WERI-Rb-1 (cell line): ENCODE data around the gene FOXD4L6.
"Not testable (repeated sequence)": the region's sequence is repeated elsewhere in the genome, so short reads cannot be mapped to it uniquely, and the experiment has no call there.

Source experiments
- DNase-seq: peaks from one replicate; pipeline ENCODE4 v3.0.0-alpha.2; 2020
- H3K27ac ChIP-seq: fragments of 250-450 bp; sonication (Bioruptor Pico); 2 replicates; pipeline ENCODE4 v1.5.1; 2020; ENCODE audit warnings: mild to moderate bottlenecking, moderate library complexity
- H3K27me3 ChIP-seq: fragments of 250-450 bp; sonication (Bioruptor Pico); 2 replicates; pipeline ENCODE4 v1.5.1; 2021; ENCODE audit warnings: mild to moderate bottlenecking, low read depth, moderate library complexity; ENCODE audit not compliant: insufficient read depth, severe bottlenecking
- H3K36me3 ChIP-seq: fragments of 250-450 bp; sonication (Bioruptor Pico); 2 replicates; pipeline ENCODE4 v1.5.1; 2020; ENCODE audit warnings: mild to moderate bottlenecking, moderate library complexity
- H3K4me3 ChIP-seq: 2 replicates; pipeline ENCODE4 v1.5.1; 2011; ENCODE audit warnings: low read depth, mild to moderate bottlenecking, control low read depth, low read length
- H3K9me3 ChIP-seq: fragments of 250-450 bp; sonication (Bioruptor Pico); 2 replicates; pipeline ENCODE4 v1.5.1; 2021; ENCODE audit warnings: mild to moderate bottlenecking, moderate library complexity; ENCODE audit not compliant: severe bottlenecking

Gene FOXD4L6

DNA sequence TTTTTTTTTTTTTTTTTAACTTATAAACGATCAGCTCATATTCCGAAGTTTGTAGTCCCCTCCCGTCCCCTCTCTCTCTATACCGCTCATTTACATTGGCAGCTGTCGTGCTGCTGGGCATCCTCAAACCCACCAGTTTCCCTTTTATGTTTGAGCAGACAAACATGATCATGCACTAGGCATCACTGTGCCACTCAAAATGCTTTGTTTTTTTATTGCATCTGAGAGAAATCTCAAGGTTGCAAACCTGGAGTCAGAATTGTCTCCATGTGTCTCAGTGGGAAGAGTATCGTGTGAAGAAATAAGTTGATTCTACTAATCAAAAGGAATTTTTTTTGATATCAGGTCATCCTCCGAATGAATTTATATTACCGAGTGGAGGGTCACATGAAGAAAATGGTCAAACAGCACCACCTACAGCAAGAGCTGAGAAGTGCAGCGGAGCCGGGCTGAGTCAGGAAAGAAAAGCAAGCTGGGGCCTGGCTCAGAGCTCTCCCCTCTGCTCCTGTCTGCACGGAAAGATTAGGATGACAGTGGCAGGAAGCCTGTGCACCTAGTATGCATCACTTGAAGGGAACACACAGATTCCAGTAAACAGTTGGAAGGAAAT is 39.9 kb downstream of the FOXD4L6 start:
- H3K27ac ChIP-seq, H3K4me3 ChIP-seq, H3K27me3 ChIP-seq, H3K36me3 ChIP-seq, H3K9me3 ChIP-seq, DNase-seq: not testable (repeated sequence)

DNA sequence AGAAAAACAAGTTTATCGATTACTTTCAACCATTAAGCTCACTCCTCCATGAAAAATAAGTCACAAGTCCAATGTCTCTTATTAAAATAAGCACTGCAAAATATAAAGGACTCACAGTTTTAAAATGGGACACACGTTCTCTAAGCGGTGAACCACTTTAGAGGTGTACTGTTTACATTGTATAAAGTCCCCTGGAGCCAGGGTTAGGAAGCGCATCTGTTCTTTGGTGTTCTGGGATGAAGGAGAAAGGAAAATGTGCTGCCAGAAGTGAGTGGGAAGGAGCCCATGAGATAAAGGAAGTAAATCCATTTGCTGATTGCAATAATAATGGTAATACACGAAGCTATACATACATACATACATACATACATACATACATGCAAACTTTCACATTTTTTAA is 40.6 kb downstream of the FOXD4L6 start:
- not testable (repeated sequence) for H3K9me3 ChIP-seq, H3K36me3 ChIP-seq, DNase-seq, H3K27ac ChIP-seq, H3K4me3 ChIP-seq, H3K27me3 ChIP-seq

DNA sequence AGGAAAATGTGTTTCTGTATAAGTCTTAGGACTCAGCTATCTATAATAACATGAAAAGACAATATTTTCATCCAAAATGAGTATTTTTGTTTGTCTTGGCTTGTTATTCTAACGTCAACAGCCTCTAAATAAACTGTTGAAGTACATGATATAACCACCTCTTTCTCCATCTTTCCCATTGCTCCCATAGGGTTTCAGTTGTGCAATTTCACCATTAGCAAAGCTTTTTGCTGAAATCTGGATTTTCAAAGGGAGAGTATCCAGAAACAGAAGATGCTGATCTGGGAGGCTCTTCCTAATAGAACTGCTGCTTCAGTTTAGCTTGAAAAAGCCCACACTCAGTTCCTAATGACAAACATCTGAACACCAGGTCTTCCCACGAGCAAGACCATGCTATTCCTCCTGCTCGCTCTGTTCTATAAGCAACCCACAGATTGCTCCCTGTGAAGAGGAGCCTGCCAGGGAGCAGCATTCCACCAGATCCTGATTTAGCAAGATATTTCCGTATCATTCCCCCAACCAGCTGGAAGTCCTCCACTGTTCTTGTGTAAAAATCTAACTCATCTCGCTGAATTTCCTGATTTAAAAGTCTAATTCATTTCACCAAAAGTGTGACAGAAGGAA is 41.2 kb downstream of the FOXD4L6 start:
- not testable (repeated sequence) for H3K27ac ChIP-seq, H3K4me3 ChIP-seq, H3K27me3 ChIP-seq, DNase-seq, H3K9me3 ChIP-seq, H3K36me3 ChIP-seq

DNA sequence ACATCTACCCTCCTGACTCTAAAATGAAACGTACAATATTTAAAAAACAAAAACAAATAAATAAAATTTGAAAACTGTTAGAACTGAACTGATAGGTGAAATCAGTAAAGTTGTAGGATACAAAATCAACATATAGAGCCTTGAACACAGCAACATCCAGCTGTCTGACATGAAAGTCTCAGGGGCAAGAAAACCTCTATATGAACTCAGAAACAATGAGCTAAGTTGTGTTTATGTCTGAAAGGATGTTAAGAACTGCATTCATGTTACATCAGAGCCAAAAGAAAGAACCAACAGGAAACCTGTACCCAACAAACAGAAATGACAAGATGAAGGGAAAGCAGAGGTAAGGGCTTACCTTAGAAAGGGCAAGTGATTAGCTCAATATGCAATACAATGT is 41.8 kb downstream of the FOXD4L6 start:
- H3K36me3 ChIP-seq, H3K9me3 ChIP-seq, H3K27me3 ChIP-seq, H3K4me3 ChIP-seq, H3K27ac ChIP-seq, DNase-seq: not testable (repeated sequence)

DNA sequence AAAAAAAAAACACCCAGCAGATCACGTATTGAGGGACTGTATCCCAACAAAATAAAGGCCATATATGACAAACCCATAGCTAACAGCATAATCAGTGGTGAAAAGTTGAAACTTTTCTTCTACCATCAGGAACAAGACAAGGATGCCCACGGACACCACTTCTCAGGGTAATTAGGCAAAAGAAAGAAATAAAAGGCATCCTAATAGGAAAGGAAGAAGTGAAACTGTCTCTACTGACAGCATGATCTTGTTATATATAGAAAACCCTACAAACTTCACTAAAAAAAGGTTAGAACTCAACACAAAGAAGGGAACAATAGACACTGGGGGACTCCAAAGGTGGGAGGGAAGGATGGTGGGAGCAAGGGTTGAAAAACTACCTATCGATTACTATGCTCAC is 42.3 kb downstream of the FOXD4L6 start:
- H3K9me3 ChIP-seq, H3K27ac ChIP-seq, DNase-seq, H3K36me3 ChIP-seq, H3K4me3 ChIP-seq, H3K27me3 ChIP-seq: not testable (repeated sequence)

DNA sequence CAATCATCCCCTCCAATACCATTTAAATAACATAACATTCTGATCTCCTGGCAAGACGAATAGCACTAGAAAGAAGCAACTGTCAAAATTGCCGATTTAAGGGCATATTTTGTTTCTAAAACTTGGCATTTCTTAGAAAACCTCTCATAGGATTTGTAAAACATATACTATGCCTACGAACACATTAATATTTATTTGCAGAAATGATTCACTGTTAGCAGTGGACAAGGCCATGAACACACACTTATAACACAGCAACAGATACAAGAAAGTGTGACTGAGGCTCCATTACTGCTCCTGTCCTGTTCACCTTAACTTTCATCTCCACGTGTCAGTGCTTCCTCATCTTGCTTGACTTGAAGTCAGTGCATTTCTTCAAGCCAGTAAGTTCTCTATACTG is 46.1 kb downstream of the FOXD4L6 start:
- H3K27ac ChIP-seq, DNase-seq, H3K9me3 ChIP-seq, H3K27me3 ChIP-seq, H3K4me3 ChIP-seq, H3K36me3 ChIP-seq: not testable (repeated sequence)

DNA sequence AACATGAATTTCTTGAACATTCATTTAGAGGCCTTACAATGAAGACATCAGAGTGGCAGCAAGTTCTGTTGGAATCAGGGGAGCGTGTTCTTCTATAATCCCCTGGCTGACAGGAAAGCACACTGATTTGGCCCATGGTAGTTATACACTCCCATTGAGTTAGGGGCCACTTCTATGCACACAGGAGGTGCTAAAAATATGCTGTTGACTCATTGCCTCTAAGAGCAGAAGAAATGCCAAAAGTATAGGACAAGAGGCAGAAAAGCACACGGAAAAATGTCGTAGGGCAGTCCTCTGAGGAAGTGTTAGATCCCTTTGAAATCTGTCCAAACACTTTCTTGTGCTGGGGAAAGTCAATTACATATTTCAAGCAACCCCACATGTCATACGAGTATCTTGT is 49.0 kb downstream of the FOXD4L6 start:
- not testable (repeated sequence) for DNase-seq, H3K27ac ChIP-seq, H3K27me3 ChIP-seq, H3K9me3 ChIP-seq, H3K4me3 ChIP-seq, H3K36me3 ChIP-seq

DNA sequence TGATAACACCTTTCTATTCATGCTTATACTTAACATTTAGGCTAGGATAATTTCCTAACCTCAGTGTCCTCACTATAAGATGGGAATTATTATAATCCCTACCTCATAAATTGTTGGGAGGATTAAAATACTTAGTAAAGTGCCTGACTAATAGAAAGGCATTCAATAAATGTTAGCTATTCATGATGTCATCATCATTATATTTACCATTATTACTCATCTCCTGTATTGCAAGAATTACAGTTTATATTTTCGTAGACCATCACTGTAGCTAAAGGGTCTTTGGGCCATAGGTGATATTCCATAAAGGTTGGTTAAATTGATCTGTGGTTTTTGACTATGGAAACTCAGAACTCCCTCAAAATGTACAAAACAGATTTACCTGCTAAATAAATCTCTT is 50.9 kb downstream of the FOXD4L6 start:
- not testable (repeated sequence) for H3K4me3 ChIP-seq, H3K27ac ChIP-seq, H3K27me3 ChIP-seq, DNase-seq, H3K9me3 ChIP-seq, H3K36me3 ChIP-seq
